GM21528 (cell line): ENCODE measurements around the gene MIPOL1.
"Not testable (repeated sequence)": the region's sequence is repeated elsewhere in the genome, so short reads cannot be mapped to it uniquely, and the experiment has no call there.

Experiments used
- ATAC-seq: cut with Tn5 transposase; IDR thresholded peaks from one replicate; pipeline ENCODE4 v1.9.1; 2021; ENCODE audit warnings: mild to moderate bottlenecking, moderate library complexity; ENCODE audit not compliant: unreplicated experiment, low FRiP score

The MIPOL1 gene

DNA sequence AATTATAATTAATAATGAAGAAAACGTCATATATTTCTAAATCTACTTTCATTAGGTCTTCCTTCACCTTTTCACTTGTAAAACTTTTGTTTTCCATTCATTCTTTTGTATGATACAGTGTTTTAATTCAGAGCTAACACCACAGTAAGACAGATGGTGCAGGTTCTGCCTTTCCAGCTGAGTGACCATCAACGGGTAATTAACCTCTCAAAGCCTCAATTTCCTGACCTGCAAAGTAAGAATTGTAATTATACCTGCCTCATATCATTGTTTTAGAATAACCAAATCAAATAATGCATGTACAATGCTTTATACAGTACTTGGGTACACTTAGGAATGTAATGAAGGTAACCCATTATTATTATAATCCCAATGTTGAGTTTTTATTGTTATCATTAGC, 239.8 kb downstream of the MIPOL1 start:
- ATAC-seq, result no peak

DNA sequence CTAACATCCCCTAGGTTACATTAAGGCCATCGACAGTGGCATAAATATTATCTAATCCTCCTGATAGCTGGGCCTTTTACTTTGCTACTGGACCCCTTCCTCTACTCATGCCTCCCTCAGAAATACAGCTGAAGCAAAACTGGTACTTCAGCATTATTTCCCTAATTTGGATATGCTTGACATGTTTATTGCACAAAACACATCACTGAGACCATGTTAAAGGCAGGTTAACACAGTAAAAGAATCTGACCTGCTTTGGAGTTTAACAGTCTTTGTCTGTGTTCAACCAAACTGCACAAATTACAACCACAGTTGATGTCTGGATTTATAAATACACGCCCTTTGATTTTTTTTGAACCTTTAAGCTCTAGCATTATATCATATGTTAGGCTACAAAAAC, 240.7 kb downstream of the MIPOL1 start:
- ATAC-seq, result no peak

DNA sequence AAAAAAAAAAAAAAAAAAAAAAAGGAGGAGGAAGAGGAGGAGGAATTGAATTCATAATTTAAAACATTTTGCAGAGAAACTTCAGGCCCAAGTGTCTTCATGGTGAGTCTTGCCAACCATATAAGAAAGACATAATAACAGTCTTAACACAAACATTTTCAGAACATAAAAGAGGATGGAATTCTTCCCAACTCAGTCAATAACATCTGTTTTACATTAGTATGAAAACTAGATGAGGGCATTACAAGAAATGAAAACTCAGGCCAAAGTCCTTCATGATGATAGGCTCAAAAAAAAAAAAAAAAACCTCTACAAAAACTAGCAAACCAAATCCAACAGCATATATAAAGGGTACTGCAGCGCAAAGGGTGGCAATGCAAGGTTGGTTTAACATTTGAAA, 245.7 kb downstream of the MIPOL1 start:
- ATAC-seq, result no peak

DNA sequence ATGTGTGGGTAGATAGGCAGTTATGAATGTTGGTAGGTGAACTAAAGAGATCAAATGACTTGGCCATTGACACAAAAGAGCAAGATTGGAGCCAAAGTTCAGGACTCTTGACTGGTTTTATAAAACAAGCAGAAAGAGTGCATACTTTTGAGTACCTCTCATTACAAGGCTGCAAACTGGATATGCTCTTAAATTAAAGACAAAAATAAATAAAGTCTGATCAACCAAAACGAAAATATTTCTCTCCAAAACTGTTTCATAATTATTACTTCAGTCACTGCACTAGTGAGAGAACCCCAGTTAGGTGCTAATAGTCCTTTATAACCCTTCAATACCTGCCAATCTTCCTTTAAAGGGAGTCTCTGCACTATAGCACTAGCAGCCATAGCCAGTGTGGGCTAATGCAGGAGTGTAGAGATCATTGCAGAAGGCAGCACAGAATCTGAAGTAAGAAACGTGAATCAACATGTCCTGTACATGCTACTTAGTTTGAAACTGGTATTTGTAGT, 250.2 kb downstream of the MIPOL1 start:
- no peak for ATAC-seq

DNA sequence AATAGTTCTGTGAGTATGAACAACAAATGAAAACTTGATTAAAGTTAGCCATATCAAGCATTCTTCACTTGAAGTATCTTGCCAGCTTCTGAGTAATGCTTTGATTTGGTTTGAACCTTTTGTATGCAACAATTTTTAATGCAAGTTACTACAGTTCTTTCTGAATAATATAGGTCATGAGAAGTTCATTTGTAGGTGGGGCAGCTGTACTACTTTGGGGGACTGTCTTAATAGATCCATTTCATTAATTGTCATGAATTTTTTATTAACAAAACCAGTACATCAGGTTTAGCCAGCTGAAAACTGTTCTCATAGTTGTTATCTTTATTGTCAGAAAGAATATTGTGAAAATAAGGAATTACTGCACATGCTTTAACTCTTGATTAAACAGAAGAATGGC, 254.6 kb downstream of the MIPOL1 start:
- no peak for ATAC-seq

DNA sequence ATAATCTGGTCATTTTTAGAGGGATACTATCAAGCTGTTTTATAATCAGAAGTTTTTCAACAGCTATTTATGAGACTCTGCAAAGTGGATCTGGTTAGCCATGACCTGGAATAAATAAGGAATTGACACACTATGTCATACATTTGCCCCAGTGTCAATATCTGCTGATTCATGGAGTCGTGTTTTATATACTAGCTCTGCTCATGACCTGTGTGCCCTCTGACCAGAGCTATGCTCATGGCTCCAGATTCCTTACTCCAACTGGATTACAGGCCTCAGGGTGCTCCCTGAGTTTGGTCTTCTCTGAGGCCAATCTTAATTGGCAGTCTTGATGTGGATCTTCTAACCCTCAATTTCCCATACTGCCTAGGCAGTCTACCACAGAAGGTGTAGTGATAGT, 256.2 kb downstream of the MIPOL1 start:
- no peak for ATAC-seq

DNA sequence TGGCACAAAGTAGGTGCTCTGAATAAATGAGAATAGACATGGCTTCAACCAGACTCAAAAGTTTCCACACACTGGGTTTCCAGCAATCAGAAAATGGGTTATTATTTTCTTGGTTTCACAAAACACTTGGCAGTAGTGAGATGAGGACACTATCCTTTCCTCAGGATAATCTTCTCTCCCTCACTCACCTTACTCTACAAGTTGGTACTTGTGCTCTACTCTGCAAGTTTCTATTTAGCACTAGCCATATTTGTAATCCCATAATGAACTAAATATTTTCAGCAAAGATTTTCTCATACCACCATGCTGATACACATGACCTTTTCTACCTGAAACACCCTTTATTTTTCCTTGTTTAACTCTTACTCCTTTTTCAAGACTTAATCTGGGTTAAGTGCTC, 259.6 kb downstream of the MIPOL1 start:
- ATAC-seq, result no peak

DNA sequence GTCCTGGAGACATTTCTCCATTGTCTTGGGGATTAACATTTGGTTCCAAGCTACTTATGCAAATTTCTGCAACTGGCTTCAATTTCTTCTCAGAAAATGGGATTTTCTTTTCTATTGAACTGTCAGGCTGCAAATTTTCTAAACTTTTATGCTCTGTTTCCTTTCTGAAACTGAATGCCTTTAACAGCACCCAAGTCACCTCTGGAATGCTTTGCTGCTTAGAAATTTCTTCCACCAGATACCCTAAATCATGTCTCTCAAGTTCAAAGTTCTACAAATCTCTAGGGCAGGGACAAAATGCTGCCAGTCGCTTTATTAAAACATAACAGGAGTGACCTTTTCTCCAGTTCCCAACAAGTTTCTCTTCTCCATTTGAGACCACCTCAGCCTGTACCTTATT, 264.7 kb downstream of the MIPOL1 start:
- not testable (repeated sequence) for ATAC-seq

DNA sequence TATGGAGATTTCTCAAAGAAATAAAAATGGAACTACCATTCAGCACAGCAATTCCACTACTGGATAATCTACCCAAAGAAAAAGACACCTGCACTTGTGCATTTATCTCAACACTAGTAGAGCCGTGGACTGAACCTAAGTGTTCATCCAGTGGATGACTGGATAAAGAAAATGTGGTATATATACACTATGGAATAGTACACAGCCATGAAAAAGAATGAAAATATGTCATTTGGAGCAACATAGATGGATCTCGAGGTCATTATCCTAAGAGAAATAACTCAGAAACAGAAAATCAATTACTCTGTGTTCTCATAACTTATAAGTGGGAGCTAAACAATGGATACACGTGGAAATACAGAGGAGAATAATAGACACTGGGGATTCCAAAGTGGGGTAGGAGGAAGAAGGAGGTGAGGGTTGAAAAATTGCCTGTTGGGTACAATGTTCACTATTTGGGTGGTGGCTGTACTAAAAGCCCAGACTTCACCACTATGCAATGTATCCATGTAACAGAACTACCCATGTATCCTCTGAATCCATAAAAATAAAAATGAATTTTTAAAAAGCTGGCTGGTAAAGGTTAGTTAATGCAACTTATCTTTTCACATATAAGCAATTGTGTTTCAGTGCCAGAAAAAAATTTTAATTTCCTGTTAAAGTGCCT, 266.6 kb downstream of the MIPOL1 start:
- ATAC-seq, result no peak

DNA sequence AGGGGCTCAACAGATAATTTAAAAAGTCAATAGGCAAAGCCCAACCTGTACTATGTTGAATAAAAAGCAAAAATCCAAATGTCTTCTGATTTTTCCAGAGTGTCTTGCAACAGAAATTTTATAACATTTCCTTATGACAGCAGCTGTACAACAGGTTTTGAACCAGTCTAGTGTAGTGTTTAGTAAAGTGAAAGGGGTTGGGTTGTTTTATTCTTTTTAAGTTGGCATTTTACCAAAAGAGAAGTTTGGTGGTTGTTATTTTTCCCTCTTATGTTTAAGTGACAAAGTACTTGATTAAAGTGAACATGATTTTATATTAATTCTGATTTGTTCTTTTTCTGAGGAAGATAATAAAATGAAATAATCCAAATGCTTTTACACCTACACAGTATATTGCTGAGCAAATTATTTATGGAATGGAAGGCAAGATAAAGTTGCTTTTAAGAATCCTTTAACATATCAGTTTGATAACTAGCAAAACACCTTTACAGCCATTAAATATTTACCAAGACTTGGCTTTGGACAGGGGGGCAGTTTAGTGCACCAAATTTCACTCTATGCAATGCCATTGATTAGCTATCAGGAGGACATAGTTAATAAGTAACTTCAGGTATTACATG, 268.4 kb downstream of the MIPOL1 start:
- ATAC-seq, result no peak

DNA sequence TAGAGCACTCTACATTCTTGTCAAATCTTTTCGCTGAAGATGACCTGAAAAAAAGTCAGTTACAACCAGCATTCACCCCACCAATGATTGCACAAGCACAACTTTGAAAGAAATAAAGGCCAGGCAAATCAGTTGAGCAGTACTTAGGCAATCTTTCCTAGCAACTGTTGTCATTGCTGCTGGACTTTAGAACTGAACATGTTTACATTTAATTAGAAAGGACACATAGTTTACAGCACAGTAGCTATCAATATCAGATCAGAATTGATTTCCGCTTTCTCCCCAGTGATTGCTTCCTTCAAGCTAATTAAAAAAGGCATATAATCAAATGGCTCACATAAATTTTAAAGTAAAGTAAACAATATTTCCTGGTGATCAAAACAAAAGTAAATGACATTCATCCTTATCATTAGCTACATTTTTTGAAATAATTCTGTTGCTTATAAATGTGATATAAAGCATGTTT, 268.9 kb downstream of the MIPOL1 start:
- no peak for ATAC-seq

DNA sequence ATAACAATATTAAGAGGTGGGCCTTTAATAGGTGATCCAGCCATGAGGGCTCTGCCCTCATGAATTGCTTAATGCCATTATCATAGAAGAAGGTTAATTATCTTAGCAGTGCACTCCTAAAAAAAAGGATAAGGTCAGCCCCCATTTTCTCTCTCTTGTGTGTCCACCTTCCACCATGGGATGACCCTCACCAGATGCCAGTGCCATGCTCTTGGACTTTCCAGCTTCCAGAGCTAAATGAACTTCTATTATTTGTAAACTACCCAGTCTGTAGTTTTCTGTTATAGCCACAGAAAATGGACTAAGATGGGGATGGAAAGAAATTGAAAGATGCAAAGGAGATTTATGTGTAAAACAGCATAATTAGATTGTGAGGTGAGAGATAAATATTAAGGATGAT, 271.9 kb downstream of the MIPOL1 start:
- ATAC-seq, result no peak

DNA sequence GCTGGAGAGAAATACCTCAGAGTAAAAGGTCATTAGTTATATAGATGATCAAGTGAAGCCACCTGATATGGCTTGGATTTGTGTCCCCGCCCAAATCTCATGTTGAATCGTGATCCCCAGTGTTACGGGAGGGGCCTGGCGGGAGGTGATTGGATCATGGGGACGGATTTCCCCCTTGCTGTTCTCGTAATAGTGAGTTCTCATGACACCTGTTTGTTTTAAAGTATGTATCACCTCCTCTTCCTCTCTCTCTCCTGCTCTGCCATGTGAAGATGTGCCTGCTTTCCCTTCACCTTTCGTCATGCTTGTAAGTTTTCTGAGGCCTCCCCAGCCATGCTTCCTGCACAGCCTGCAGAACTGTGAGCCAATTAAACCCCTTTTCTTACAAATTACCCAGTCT, 272.5 kb downstream of the MIPOL1 start:
- no peak for ATAC-seq

DNA sequence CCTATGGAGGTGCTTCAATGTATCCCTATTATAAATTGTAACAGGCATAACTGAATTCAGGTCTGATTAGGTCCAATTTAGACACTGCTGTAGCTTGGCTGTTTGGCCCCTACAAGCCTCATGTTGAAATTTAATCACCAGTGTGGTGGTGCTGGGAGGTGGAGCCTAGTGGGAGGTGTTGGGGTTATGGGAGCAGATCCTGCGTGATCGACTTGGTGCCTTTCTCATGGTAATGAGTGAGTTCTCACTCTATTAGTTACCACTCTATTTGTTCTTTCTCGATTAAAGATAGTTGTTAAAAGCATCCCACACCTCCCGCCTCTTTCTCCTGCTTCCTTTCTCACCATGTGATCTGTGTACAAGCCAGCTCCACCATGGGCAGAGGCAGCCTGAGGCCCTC, 275.2 kb downstream of the MIPOL1 start:
- no peak for ATAC-seq

DNA sequence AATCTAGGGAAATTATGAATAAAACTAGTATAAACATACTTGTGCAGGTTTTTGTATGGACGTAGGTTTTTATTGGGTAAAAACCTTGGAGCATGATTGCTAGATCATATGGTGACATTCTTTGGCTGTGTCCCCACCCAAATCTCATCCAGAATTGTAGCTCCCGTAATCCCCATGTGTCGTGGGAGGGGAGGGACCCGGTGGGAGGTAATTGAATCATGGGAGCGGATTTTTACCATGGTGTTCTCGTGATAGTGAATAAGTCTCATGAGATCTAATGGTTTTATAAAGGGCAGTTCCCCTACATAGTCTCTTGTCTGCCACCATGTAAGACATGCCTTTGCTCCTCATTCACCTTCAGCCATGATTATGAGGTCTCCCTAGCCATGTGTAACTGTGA, 276.5 kb downstream of the MIPOL1 start:
- ATAC-seq, result no peak

DNA sequence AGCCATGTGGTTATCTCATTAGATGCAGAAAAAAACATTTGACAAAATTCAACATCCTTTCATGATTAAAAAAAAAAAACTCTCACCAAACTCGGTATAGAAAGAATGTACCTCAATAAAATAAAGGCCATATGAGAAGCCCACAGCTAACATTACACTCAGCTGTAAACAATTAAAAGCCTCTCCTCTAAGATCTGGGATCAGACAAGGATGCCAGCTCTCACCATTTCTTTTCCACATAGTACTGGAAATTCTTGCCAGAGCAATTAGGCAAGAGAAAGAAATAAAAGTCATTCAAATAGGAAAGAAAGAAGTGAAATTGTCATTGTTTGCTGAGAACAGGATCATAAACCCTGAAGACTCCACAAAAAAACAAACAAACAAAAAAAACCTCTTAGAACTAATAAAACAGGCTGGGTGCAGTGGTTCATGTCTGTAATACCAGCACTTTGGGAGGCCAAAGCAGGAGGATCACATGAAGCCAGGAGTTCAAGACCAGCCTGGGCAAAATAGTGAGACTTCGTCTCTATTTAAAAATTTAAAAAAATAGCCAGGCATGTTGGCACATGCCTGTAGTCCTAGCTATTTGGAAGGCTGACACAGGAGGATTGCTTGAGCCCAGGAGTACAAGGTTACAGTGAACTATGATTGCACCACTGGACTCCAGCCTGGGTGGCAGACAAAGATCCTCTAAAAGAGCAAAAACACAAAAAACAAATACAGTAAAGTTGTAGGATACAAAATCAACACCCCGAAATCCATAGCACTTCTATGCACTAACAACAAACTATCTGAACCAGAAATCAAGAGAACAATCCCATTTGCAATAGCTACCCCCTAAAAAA, 282.9 kb downstream of the MIPOL1 start:
- no peak for ATAC-seq

DNA sequence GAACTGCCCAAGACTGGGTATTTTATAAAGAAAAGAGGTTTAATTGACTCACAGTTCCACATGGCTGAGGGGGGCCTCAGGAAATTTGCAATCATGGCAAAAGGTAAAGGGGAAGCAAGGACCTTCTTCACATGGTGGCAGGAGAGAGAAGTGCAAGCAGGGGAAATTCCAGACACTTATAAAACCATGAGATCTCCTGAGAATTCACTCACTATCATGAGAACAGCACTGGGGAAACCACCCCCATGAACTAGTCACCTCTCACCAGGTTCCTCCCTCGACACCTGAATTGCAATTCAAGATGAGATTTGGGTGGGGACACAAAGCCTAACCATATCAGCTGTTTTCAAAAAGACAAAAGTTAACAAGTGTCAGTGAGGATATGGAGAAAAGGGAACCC, 284.7 kb downstream of the MIPOL1 start:
- no peak for ATAC-seq

DNA sequence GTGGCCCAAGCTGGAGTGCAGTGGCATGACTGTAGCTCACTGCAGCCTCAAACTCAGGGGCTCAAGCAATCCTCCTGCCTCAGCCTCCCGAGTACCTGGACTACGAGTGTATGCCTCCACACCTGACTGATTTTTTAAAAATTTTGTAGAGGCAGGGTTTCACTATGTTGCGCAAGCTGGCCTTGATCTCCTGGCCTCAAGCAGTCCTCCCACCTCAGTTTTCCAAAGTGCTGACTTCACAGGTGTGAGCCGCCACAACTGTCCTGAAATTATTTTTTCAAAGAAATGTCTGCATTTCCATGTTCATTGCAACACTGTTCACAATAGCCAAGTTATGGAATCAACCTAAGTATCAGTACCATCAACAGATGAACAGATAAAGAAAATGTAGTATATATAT, 285.9 kb downstream of the MIPOL1 start:
- ATAC-seq, result no peak

DNA sequence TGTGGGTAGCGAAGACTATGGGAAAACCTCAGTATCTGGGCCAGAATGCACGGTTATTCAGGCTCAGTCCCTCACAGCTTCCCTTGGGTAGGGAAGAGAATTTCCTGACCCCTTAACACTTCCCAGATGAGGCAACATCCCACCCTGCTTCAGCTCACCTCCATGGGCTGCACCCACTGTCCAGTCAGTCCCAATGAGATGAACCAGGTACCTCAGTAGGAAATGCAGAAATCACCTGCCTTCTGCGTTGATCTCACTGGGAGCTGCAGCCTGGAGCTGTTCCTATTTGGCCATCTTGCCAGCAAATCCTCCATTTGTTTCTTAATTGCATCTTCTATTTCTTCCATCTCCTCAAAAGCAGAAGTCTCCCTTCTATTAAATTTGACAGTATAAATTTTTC, 292.9 kb downstream of the MIPOL1 start:
- no peak for ATAC-seq

DNA sequence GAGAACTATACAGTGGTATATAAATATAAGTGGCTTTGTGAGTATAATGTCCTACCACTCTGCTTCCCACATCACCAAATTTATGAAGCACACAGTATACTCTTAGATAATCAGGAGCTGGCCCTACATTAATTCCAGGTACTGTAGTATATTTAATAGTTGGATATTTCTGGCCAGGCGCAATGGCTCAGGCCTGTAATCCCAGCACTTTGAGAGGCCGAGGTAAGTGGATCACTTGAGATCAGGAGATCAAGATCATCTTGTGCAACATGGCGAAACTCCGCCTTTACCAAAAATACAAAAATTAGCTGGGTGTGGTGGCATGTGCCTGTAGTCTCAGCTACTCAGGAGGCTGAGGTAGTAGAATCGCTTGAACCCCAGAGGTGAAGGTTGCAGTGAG, 293.3 kb downstream of the MIPOL1 start:
- no peak for ATAC-seq

DNA sequence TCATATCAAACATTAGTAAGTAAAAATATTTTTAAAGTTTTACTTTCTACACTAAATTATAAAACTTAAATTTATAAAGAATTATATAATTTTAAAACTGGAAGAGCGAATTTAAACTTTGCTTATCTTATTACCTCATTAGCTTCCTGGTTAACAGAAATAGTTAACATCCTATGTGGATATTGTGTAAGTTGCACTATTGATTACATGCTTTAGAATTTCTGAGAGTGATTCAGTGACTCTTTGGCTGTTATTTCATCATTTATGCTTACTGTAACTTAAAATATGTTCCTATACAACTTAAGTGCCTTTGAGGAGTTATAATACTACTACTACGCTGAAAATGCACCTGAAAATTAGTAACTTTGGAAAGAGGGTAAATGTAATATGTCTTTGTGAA, 295.9 kb downstream of the MIPOL1 start:
- no peak for ATAC-seq
